Chondrocyte (in vitro differentiated cells): Measurements from ENCODE around the gene LTBP2. TPM values are rescaled to one million over a fixed set of nuclear protein-coding genes. Genes with fewer than 3 reads are reported as not detected.

Experiments
- DNase-seq: peaks from one replicate; pipeline ENCODE4 v3.0.0; 2021; ENCODE audit warnings: mixed read lengths, low spot score
- H3K27ac Mint-ChIP-seq: one replicate; pipeline ENCODE4 v1.8.0; 2021; ENCODE audit warnings: mild to moderate bottlenecking, moderate library complexity, mixed read lengths; ENCODE audit not compliant: unreplicated experiment
- H3K27me3 Mint-ChIP-seq: 2 replicates; pipeline ENCODE4 v1.8.0; 2021; ENCODE audit warnings: low read depth, mixed read lengths
- H3K36me3 Mint-ChIP-seq: 2 replicates; pipeline ENCODE4 v1.8.0; 2021; ENCODE audit warnings: low read depth, mixed read lengths
- H3K4me1 Mint-ChIP-seq: 2 replicates; pipeline ENCODE4 v1.8.0; 2021; ENCODE audit warnings: low read depth, mild to moderate bottlenecking, mixed read lengths
- H3K4me3 Mint-ChIP-seq: one replicate; pipeline ENCODE4 v1.8.0; 2021; ENCODE audit warnings: mild to moderate bottlenecking, moderate library complexity, mixed read lengths; ENCODE audit not compliant: unreplicated experiment
- H3K9me3 Mint-ChIP-seq: 2 replicates; pipeline ENCODE4 v1.8.0; 2021; ENCODE audit warnings: low read depth, mixed read lengths
- total RNA-seq: library from RNA; stranded (reverse); gene quantifications from 3 replicates; pipeline ENCODE4 v1.2.1, GENCODE V29; 2021
- TF ChIP-seq, protein P1 (sequence below): fragments of 200-600 bp; sonication (generic); IDR thresholded peaks from 2 replicates; pipeline ENCODE4 v1.5.0; 2021; ENCODE audit warnings: antibody characterized with exemption, mild to moderate bottlenecking, moderate library complexity

LTBP2 gene
- total RNA-seq, 1 donor from 2014 or later: 215 TPM

DNA sequence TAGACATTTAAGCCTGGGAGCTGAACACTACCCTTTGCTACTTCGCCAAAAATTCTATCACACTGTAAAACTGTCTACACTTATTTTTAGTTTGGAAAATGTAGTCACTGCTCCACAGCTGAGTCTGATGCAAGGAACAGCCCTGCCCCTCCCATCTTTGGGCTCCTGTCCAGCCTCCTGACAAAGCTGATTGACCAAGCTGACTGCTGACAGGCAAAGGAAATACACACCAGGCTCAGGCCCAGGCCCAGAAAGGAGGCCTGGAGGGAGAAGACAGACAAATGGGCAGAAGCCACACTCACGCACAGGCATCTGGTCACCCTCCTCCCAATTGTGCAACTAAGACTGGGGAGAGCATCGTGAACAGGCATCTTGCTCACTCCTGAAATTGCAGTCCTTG is 63.2 kb downstream of the LTBP2 start:
- no peaks in the 10 kb centered on the region for H3K9me3 Mint-ChIP-seq
- H3K27ac Mint-ChIP-seq: peak overlapping the region; percentile 96
- peaks cover 23% of the 10 kb centered on the region for H3K36me3 Mint-ChIP-seq
- DNase-seq: no peak
- TF ChIP-seq, protein P1, sequence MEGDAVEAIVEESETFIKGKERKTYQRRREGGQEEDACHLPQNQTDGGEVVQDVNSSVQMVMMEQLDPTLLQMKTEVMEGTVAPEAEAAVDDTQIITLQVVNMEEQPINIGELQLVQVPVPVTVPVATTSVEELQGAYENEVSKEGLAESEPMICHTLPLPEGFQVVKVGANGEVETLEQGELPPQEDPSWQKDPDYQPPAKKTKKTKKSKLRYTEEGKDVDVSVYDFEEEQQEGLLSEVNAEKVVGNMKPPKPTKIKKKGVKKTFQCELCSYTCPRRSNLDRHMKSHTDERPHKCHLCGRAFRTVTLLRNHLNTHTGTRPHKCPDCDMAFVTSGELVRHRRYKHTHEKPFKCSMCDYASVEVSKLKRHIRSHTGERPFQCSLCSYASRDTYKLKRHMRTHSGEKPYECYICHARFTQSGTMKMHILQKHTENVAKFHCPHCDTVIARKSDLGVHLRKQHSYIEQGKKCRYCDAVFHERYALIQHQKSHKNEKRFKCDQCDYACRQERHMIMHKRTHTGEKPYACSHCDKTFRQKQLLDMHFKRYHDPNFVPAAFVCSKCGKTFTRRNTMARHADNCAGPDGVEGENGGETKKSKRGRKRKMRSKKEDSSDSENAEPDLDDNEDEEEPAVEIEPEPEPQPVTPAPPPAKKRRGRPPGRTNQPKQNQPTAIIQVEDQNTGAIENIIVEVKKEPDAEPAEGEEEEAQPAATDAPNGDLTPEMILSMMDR: no peak
- H3K4me3 Mint-ChIP-seq: peak overlapping the region; percentile 29
- H3K27me3 Mint-ChIP-seq: no peaks in the 10 kb centered on the region
- H3K4me1 Mint-ChIP-seq: peaks cover 86% of the 10 kb centered on the region

DNA sequence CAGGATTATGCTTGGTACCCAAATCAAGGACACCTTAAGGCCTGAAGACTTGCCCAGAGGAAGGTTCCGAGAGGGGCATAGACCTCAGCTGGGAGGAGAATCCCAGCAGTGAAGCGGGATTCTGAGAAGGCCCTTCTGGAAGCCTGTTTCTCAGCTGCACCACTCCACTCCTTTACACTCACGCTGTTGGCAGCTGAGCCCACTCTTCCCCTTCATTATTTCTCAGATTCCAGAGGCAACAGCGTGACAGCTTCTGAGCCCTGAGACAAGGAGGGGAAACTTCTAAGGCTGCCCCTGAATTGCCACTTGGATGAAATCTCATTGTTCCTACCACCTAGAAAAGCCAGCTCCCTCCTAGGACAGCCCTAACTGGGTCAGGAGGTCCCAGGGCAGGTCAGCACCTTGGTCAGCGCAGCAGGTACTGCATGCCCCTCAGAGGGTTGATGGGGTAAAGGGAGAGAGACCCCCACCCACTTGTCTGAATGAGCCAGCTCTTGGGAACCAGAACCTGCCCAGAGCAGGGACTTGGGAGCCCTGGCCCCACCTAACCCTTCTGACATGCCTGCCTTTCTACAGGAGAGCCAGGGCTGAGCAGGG is 64.6 kb downstream of the LTBP2 start:
- Mint-ChIP-seq H3K4me3 (no peak overlapping the region), H3K27me3 (no peaks in the 10 kb centered on the region), H3K4me1 (peaks cover 77% of the 10 kb centered on the region), H3K9me3 (no peaks in the 10 kb centered on the region), H3K36me3 (peaks cover 23% of the 10 kb centered on the region), H3K27ac (peak overlapping the region; percentile 96)
- DNase-seq: no peak
- TF ChIP-seq, protein P1: no peak

DNA sequence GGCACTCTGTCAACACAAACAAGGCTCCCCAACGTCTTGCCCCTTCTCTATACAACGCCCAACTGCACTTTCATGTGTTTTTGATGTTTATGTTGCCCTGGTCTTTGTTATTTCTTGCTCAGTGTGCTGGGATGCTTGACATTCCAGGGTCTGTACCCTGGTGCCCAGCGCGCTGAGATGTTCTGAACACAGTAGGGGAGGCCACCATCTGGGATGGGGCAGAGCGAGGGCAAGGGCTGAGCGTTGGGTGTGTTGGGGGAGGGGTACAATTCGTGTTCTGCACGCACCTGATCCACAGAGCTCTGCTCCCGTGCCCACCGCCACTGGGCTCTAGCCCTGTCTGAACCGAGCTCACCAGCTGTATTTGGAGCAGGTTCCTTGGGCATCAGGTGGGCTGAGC is 65.6 kb downstream of the LTBP2 start:
- Mint-ChIP-seq H3K27me3 (no peaks in the 10 kb centered on the region), H3K4me3 (peak overlapping the region; percentile 28), H3K9me3 (no peaks in the 10 kb centered on the region), H3K36me3 (peaks cover 20% of the 10 kb centered on the region), H3K27ac (peak overlapping the region; percentile 94), H3K4me1 (peaks cover 67% of the 10 kb centered on the region)
- TF ChIP-seq, protein P1: no peak
- no peak for DNase-seq

DNA sequence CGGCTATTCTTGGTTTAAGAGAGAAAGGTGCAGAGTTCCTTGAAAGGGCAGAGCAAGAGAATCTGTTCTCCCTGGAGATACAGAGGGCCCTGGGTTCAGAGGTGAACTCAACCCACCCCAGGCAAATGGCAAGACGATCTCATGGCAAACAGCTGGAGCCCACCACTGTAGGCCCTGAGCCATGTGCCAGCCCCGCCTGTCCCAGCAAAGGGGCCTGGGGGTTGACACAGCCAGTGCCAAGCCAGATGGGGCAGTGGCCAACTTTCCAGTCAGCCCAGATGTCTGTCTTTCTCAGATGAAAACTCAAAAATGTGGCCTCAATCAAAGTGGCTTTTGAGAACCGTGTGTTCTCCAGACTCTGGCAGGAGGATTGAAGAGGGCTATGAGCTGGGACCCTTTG is 66.7 kb downstream of the LTBP2 start:
- no peaks in the 10 kb centered on the region for H3K9me3 Mint-ChIP-seq
- no peak overlapping the region for H3K4me3 Mint-ChIP-seq

DNA sequence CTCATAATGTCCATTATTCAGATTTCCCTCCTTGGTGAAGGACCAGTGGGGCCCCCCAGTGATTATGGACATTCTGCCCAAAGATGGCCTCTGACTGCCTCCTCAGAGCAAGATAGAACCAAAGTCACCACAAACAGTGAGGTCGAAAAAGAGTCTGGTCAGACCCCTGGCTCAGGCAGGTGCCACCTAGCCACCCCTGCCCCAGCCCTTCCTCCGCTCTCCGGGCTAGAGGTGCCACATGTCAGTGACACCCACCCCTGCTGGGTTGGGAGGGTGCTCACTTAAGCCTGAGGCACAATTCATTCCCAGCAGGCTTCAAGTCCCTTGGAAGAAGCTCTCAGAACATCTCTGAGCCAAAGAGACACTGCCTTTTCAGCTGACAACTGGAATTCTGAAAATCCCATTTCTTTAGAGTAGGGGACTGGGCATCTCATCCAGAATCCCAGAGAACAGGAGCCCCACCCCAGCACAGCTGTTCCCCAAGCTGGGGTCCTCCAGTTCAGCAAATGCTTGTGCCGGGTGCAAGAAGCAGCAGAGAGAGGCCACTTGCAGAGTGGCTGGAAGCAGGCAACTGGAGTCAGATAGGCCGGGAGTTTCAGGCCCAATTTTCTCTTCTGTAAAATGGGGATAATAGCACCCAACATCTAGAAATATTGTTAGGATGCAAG is 68.1 kb downstream of the LTBP2 start:
- H3K4me3 Mint-ChIP-seq: no peak overlapping the region
- H3K9me3 Mint-ChIP-seq: no peaks in the 10 kb centered on the region
- TF ChIP-seq, protein P1: no peak
- no peak for DNase-seq
- H3K36me3 Mint-ChIP-seq: peaks cover 22% of the 10 kb centered on the region
- H3K4me1 Mint-ChIP-seq: peaks cover 52% of the 10 kb centered on the region
- no peak overlapping the region for H3K27ac Mint-ChIP-seq
- H3K27me3 Mint-ChIP-seq: no peaks in the 10 kb centered on the region

More for the DNA sequence above, 66.7 kb downstream of the LTBP2 start:
- Mint-ChIP-seq H3K27ac (peak overlapping the region; percentile 94), H3K4me1 (peaks cover 58% of the 10 kb centered on the region), H3K36me3 (peaks cover 17% of the 10 kb centered on the region), H3K27me3 (no peaks in the 10 kb centered on the region)
- DNase-seq: no peak
- TF ChIP-seq, protein P1: no peak
